Stomach (tissue), 4 donors: ENCODE results near the gene POLL.

ENCODE experiments used
- POLR2A ChIP-seq, 4 donors: fragments of 450-650 bp; IDR thresholded peaks; one replicate each; pipeline ENCODE4 v1.6.1; 2016; ENCODE audit warnings: antibody characterized with exemption in 4 of 4, control low read depth in 2 of 4, mild to moderate bottlenecking in 1 of 4, moderate library complexity in 1 of 4
- TF ChIP-seq, protein P1 (sequence below), 7 experiments: fragments of 450-650 bp in 4 of 7; fragments of 200-600 bp in 3 of 7; sonication (generic) in 3 of 7; IDR thresholded peaks; one replicate each; pipeline ENCODE4 v1.5.1; 2016 to 2019; ENCODE audit warnings: antibody characterized with exemption in 7 of 7, control low read depth in 2 of 7, mild to moderate bottlenecking in 1 of 7

GRCh38 chr10:101618871-101619270 is 30.8 kb upstream of the POLL start:
- TF ChIP-seq, protein P1, sequence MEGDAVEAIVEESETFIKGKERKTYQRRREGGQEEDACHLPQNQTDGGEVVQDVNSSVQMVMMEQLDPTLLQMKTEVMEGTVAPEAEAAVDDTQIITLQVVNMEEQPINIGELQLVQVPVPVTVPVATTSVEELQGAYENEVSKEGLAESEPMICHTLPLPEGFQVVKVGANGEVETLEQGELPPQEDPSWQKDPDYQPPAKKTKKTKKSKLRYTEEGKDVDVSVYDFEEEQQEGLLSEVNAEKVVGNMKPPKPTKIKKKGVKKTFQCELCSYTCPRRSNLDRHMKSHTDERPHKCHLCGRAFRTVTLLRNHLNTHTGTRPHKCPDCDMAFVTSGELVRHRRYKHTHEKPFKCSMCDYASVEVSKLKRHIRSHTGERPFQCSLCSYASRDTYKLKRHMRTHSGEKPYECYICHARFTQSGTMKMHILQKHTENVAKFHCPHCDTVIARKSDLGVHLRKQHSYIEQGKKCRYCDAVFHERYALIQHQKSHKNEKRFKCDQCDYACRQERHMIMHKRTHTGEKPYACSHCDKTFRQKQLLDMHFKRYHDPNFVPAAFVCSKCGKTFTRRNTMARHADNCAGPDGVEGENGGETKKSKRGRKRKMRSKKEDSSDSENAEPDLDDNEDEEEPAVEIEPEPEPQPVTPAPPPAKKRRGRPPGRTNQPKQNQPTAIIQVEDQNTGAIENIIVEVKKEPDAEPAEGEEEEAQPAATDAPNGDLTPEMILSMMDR (IDR thresholded peaks at IDR 0.05), result no peak
- TF ChIP-seq POLR2A (IDR thresholded peaks at IDR 0.05), result no peak
